NCI-H524 treated with DMSO at 0.1 percent for 48 hours (cell line): Measurements from ENCODE around the gene DHRSX.

Source experiments
- DNase-seq: peaks from one replicate; lab custom pipeline; 2025; lab: John Stamatoyannopoulos, UW

Gene DHRSX

DNA sequence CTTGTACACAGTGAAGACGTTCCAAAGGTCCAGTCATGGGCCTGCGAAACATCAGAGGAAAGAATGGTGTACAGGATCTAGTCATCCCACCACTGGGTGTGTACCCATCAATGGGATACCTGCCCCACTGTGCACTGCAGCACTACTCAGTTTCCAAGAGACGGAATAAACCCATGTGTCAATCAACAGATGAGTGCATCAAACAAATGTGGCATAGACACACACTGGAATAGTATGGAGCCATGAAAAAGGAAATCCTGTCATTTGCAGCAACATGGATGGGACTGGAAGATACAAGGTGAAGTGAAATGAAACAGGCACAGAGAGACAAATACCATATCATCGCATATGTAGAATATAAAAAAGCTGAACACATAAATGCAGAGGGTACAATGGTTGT lies 48.0 kb downstream of the DHRSX start:
- DNase-seq: no peak

DNA sequence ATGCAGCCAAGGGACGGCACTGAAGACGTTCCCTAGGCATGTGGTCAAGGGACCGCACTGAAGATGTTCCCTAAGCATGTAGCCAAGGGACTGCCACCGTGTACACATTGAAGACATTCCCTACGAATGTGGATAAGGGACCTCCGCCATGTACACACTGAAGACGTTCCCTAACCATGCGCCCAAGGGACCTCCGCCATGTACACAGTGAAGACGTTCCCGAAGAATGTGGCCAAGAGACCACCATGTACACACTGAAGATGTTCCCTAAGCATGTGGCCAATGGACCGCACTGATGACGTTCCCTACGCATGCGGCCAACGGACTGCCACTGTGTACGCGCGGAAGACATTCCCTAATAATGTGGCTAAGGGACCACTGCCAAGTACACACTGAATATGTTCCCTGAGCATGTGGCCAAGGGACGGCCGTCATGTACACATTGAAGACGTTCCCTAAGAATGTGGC lies 48.4 kb downstream of the DHRSX start:
- DNase-seq: no peak

DNA sequence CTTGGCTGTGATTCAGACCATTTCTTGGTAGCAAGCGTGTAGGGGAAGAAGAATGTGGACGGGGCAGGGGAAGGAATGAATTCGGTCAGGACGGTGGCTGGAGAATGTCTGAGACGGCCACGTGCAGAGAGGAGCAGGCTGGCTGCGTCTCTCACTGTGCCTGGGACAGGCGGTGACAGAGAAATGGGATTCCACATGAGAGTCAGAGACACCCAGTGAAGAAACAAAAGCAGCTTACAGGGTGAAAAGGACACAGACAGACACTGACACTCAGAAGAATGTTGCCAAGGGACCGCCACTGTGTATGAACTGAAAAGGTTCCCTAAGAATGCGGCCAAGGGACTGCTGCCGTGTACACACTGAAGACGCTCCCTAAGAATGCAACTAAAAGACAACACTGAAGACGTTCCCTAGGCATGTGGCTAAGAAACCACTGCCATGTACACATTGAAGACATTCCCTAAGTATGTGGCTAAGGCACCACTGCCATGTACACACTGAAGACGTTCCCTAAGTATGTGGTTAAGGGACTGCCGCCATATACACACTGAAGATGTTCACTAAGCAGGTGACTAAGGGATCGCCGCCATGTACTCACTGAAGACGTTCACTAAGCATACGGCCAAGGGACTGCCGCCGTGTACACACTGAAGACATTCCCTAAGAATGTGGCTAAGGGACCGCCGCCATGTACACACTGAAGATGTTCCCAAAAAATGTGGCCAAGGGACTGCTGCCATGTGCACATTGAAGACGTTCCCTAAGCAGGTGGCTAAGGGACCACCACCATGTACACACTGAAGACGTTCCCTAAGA lies 49.1 kb downstream of the DHRSX start:
- DNase-seq: no peak

DNA sequence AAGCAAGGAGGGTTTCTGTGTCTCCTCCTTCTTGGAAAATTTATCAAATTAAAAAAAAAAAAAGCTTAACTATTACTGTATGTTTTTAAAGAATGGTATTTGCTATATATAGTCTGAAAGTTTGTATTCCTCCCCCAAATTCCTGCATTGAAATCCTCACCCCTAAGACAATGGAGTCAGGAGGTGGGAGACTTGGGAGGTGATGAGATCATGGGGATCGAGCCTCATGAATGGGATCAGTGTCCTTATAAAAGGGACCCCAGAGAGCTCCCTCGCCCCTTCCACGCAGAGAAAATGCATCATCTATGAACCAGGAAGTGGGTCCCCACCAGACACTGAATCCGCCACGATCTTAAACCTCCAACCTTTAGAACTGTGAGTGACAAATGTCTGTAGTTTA lies 50.1 kb downstream of the DHRSX start:
- DNase-seq: no peak

DNA sequence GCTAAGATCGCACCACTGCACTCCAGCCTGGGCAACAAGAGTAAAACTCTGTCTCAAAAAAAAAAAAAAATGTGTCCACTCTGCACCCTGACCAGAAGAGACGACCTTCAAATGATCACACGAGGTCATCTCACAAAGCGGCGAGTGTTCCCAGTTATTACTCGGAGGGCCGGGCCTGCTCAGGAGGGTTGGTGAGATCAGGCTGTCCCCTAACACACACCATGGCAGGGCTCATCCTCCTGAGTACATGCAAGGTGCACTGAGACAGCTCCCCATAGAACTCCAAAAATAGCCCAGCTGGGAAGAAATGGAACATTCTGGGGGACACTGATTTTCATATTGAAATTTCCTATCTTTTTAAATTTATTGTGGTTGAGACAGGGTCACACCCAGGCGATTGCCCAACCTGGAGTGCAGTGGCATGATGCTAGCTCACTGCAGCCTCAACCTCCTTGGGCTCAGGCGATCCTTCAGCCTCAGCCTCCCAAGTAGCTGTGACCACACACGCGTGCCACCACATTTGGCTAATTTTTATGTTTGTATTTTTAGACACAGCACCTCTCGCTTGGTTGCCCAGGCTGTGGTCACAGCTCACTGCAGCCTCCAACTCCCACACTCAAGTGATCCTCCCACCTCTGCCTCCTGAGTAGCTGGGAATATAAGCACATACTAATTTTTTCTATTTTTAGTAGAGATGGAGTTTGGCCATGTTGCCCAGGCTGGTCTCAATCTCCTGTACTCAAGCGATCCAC lies 51.5 kb downstream of the DHRSX start:
- no peak for DNase-seq

DNA sequence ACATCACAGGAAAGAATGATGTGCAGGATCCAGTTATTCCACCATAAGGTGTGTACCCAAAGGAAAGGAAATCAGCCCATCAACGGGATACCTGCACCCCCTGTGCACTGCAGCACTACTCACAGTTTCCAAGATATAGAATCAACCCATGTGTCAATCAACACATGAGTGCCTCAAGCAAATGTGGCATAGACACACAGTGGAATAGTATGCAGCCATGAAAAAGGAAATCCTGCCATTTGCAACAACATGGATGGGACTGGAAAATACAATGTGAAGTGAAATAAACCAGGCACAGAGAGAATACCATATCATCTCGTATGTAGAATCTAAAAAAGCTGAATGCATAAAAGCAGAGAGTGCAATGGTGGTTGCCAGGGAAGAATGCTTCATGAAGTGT lies 53.3 kb downstream of the DHRSX start:
- DNase-seq: no peak

DNA sequence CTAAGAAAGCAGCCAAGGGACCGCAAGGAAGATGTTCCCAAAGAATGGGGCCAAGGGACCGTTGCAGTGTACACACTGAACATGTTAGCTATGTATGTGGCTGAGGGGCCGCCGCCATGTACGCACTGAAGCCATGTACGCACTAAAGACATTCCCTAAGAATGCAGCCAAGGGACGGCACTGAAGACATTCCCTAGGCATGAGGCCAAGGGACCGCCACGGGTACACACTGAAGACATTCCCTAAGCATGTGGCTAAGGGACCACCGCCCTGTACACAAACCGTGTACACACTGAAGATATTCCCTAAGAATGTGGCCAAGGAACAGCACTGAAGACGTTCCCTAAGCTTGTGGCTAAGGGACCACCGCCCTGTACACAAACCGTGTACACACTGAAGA lies 54.0 kb downstream of the DHRSX start:
- DNase-seq: no peak

DNA sequence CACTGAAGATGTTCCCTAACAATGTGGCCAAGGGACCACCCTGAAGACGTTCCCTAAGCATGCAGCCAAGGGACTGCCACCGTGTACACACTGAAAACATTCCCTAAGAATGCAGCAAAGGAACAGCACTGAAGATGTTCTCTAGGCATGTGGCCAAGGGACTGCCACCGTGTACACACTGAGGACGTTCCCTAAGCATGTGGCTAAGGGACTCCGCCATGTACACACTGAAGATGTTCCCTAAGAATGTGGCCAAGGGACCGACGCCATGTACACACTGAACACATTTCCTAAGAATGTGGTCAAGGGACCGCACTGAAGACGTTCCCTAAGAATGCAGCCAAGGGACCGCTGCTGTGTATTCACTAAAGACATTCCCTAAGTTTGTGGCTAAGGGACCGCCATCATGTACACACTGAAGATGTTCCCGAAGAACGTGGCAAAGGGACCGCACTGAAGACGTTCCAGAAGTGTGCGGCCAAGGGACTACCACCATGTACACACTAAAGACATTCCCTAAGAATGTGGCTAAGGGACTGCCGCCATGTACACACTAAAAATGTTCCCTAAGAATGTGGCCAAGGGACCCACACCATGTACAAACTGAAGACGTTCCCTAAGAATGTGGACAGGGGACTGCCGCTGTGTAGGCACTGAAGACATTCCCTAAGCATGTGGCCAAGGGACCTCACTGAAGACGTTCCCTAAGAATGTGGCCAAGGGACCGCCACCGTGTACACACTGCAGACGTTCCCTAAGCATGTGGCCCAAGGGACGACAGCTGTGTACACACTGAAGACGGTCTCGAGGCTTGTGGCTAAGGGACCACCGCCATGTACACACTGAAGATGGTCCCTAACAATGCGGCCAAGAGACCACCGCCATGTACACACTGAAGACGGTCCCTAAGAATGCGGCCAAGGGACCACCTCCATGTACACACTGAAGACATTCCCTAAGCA lies 54.8 kb downstream of the DHRSX start:
- DNase-seq: no peak

DNA sequence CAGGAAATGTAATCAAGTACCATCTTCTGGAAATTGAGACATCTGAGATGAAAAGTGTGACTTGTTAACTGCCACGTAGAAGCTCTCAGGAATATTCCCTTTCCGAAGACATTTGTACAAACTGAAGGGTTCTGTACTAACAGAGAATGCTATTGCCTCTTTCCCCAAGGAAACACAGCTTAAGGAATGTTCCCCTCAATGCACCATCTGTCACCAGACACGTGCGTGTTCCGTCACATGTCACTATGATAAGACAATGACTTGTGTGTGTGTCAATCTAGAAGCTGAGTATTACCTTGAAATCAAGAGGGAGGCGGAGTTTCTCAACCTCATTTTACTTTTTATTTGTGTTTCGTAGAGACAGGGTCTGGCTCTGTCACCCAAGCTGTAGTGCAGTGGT lies 58.1 kb downstream of the DHRSX start:
- no peak for DNase-seq

DNA sequence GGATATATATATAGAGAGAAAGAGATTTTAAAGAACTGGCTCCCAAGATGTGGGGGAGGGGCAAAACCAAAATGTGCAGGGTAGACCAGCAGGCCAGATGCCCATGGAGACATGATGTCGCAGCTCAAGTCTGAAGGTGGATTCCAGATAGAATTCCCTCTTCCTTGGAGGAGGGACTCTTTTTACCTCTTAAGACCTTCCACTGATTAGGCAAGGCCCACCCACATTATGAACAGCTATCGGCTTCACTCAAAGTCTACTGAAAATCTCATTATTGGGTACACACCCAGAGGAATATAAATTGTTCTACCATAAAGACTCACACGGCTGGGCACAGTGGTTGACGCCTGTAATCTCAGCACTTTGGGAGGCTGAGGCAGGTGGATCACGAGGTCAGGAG lies 59.3 kb downstream of the DHRSX start:
- no peak for DNase-seq

DNA sequence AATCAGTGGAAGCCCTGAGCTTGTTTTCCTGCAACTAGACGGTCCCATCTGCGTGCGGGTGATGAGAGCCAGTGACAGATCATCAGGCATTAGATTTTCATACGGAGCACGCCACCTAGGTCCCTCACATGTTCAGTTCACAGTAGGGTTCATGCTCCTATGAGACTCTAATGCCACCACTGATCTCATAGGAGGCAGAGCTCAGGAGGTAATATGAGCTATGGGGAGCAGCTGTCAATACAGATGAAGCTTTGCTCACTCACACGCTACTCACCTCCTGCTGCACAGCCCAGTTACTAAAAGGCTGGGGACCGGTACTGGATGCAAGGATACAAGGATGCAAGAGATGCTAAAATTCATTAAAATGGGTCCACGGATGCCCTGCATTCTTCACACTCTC lies 61.2 kb downstream of the DHRSX start:
- DNase-seq: no peak

DNA sequence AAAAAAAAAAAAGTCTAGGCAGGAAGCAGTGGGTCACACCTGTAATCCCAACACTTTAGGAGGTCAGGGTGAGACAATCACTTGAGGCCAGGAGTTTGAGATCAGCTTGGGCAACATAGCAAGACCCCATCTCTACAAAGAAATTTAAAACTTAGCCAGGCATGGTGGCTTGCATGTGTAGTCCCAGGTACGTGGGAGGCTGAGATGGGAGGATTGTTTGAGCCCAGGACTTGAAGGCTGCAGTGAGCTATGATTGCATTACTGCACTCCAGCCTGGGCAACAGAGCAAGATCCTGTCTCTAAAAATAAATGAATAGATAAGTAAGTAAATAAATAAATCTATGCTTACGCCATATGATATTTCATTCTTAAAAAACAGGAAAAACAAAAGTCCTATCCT lies 65.3 kb downstream of the DHRSX start:
- no peak for DNase-seq

DNA sequence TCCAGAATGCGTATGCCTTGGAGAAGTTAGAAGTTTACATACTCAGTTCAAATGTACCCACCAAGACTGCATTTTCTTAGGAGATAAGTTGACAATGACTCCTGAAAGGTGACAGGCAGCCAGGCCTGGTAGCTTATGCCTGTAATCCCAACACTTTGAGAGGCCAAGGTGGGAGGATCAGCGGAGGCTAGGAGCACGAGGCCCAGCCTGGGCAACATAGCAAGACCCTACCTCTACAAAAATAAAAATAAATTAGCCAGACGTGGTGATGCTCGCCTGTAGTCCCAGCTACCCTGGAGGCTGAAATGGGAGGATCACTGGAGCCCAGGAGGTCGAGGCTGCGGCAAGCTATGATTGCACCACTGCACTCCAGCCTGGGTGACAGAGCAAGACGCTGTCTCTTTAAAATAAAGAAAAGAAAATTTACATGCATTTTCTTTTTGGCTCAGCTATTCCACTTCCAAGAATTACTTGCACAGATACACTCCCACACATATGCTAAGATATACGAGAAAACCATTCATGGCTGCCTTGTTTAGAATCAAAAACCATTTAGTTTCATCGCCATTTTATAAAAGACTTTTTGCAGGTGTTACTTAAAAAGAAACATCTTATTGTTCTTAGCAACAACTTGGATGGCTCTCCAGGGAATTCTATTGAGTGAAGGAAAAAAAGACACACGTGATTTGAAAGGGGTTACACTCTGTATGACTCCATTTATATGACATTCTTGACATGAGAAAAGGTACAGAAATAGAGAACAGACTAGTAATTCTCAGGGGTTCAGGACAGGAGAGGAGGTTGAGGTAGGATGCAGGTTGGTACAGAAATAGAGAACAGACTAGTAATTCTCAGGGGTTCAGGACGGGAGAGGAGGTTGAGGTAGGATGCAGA lies 66.3 kb downstream of the DHRSX start:
- DNase-seq: no peak

DNA sequence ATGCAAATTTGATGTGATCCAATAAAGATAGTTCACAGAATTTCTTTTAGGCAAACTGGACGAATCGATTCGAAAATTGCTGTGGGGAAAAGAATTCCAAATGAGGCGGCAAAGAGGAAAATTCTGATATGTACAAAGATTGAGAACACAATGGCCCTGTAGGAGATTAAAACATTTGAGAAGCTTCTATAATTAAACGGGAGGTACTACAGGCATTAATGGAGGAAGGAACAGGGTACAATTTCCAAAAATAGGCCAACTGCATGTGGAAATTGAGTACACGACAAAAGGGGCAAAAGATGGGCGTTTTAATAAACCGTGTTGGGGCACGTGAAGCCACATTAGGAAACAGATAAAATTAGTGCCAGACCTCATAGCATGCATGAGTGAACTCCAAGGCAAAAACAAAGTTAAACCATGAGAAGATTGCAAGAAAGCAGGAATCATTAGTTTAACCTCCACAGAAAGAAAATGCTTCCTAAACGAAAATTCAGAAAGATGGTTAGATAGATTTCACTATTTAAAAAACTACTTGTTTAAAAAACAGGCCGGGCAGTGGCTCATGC lies 68.4 kb downstream of the DHRSX start:
- no peak for DNase-seq

DNA sequence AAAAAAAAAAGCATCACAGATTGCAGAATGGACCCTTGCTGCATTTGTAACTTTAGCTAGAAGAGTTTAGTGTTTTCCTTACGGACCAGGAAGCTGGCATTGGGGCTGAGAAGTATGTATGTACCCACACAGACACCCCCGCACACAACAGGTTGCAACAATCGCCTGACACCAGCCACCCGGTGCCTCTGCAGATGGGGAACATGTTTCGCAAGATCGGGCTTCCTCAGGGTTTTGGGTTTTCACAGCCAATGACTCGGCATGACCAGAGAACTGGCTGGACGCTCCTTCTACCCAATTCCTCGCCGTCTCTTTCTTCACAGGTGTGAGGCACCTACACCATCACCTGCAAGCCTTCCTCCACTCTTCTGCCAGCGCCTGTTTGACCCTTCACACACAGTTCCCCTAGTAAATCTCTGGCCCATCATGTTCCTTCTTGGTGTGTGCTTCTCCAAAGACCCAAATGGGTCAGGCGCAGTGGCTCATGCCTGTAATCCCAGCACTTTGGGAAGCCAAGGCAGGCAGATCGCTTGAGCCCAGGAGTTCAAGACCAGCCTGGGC lies 70.4 kb downstream of the DHRSX start:
- no peak for DNase-seq

DNA sequence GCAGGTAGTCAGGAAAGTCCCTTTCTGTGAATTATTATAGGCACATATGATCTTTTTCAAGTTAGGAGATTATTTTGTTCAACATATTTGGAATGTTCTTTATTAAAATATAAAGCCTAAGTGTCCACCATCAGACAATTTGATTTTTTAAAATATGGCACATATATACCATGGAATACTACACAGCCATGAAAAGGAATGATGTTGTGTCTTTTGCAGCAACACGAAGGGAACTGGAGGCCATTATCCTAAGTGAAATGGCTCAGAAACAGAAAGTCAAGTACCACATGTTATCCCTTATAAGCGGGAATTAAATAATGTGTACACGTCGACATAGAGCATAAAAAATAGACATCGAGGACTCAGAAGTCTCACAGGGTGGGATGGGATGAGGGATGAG lies 73.0 kb downstream of the DHRSX start:
- no peak for DNase-seq

DNA sequence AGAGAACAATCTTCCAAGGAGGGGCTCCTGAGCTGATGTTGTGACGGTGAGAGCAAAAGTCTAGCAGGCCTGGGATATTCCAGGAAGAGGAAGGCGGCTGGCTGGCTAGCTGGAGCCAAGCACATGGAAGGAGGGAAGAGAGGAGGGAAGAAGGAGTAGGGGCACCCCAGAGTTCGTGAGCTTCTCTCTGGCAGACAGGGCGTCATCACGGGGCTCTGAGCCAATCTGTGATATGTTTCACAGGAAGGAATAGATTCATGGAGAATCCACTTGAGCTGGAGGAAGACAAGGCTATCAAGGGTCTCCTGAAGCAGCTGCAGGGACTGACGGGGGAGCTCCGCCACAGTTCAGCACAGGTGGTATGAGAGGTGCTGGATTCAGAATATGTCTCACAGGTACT lies 73.6 kb downstream of the DHRSX start:
- DNase-seq: no peak

DNA sequence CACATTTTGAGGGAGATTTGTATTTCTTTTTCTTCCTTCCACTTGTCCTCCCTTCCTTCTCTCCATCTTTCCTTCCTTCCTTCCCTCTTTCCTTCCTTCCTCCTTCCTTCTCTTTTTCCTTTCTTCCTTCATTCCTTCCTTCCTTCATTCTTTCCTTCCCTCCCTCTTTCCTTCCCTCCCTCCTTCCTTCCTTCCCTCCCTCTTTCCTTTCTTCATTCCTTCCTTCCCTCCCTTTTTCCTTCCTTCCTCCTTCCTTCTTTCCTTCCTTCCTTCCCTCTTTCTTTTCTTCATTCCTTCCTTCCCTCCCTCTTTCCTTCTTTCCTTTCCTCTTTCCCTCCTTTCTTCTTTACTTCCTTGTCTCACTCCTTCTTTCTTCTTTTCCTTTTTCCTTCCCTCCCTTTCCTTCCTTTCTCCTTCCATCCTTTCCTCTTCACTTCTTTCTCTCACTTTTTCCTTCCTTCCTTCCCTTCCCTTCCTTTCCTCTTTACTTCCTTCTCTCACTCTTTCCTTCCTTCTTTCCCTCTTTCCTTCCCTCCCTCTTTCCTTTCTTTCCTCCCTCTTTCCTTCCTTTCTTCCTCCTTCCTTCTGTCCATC lies 74.4 kb downstream of the DHRSX start:
- no peak for DNase-seq

DNA sequence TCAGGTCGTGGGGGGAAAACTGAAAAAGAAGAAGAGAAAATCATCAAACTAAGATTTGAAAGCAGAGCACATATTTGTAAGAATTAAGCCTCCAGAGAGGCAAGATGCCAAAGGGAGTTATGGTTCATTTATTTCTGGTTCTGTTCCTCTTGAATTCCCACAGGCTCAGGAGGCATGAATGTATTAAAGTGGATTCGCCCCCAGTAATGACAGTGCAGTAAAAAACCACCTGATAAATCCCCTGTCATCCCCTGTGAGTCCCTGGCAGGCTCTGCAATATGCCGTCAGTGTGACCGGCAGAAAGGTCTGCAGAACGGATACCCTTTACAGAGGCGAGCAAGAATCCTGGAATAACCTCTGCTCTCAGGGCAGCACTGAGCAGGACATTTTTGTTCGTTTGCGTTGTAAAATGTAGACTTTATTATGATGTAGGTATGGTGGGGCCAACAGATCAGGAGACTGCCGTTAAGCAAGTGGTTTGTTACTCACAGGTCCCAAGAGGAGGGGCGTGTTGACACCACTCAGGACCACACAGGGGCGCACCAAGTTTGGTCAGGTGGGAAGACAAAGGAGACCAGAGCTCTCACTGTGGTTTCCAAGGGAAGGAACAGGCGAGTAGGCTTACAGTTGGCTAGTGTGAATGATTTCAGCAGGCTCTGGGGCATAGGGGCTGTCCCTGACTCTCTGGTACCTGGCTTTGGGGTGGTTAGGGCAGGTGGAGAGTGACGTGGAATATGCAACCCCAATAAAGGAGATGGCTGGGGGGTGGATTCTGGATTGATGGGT lies 75.3 kb downstream of the DHRSX start:
- DNase-seq: no peak
